ENCODE results near the gene MT1A.
A peak's percentile ranks its signal among the peaks of the same experiment; 100 is the strongest.
"Not testable (repeated sequence)": the region's sequence is repeated elsewhere in the genome, so short reads cannot be mapped to it uniquely, and the experiment has no call there.

MT1A gene

DNA sequence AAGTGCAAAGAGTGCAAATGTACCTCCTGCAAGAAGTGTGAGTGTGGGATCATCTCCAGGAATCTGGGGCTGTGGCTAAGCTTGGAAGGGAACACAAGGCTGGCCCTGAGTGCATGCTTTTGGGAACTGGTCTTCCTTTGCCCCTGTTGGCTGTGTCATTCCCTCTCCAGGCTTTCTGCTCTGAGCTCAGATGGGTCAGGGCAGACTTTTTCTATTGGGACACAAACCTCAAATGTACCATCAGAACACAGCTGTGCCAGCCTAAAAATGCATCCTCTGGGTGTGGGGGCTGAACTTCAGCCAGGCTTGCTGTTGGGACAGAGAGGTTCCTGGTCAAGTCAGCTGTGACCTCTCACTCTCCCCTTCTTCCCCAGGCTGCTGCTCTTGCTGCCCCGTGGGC is 14.1 kb downstream of the MT1A start:
- Histone ChIP-seq H3K36me3 (ENCODE audit: control insufficient read depth, insufficient read depth, low read length) (no peaks in the 10 kb centered on the region), H3K27me3 (ENCODE audit: control insufficient read depth, insufficient read depth, low read length) (peaks cover 3% of the 10 kb centered on the region), H3K27ac (ENCODE audit: low read depth, low read length) (no peak overlapping the region)

DNA sequence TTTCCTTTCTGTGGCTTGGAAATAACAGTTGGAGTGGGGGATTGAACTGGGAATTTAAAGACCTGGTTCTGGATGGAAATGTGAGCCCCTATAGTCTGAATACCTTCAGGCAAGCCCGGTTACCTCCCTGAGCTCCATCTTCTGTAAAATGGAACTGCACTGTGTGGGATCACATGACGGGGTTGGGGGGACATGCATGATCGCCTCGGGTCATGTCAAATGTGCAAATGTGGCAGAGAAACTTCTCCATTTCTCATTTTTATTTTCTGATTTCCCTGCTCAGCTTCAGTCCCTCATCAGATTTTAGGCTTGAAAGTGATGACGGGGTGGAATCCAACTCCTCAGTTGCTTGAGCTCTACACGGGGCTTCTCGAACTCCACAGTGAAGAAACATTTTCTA is 14.8 kb downstream of the MT1A start:
- H3K9ac ChIP-seq (ENCODE audit: low read length): no peak overlapping the region
- no peaks in the 10 kb centered on the region for H3K36me3 ChIP-seq (ENCODE audit: control insufficient read depth, insufficient read depth, low read length)
- no peak overlapping the region for H3K27ac ChIP-seq (ENCODE audit: low read depth, low read length)
- no peak overlapping the region for H3K4me3 ChIP-seq (ENCODE audit: low read length)
- peaks cover 3% of the 10 kb centered on the region for H3K27me3 ChIP-seq (ENCODE audit: control insufficient read depth, insufficient read depth, low read length)
- H3K4me1 ChIP-seq (ENCODE audit: control insufficient read depth, insufficient read depth, low read length): peaks cover 3% of the 10 kb centered on the region

More for the DNA sequence above, 14.1 kb downstream of the MT1A start:
- Histone ChIP-seq H3K9ac (ENCODE audit: low read length) (no peak overlapping the region), H3K4me1 (ENCODE audit: control insufficient read depth, insufficient read depth, low read length) (no peaks in the 10 kb centered on the region), H3K4me3 (ENCODE audit: low read length) (no peak overlapping the region)

DNA sequence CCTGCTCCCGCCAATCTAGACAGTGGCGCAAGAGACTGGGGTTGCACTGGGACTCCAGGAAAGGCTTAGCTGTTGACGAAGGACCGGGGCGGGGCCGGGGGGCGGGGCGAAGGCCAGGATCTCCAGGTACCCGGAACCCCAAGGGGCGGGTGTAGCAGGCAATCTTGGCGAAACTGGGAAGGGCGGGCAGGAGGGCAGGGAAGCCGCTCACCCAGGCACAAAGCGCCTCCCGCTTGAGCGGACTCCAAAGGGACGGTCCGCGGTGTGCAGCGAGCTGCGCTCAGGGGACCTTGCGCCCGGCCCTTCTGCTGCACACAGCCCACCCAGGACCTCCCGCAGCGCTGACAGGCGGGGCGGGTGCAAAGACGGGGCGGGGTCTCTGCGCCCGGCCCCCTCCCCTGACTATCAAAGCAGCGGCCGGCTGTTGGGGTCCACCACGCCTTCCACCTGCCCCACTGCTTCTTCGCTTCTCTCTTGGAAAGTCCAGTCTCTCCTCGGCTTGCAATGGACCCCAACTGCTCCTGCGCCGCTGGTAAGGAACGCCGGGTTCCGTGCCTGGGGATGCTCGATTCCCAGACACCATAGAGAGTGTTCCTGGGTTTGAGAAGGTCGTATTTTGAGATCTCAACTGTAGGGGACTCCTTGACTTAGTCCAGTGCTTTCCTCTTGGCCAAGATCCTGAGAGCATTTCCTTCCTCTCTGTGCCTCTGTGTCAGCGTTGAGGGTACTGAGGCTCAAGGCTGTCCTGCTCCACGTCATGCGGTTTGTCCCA is 19.3 kb downstream of the MT1A start, which contains the start of gene MT1F:
MT1F (plus strand) TSS at position 405 of the 772 bp plus-strand sequence; CDS start at position 505, 100 bp downstream.
- Histone ChIP-seq H3K27me3 (ENCODE audit: control insufficient read depth, insufficient read depth, low read length) (peaks cover 3% of the 10 kb centered on the region), H3K9ac (ENCODE audit: low read length) (peak within 1 kb of the TSS; percentile 33), H3K4me1 (ENCODE audit: control insufficient read depth, insufficient read depth, low read length) (peaks cover 3% of the 10 kb centered on the region), H3K27ac (ENCODE audit: low read depth, low read length) (no peak within 1 kb of the TSS), H3K36me3 (ENCODE audit: control insufficient read depth, insufficient read depth, low read length) (no peaks in the 10 kb centered on the region), H3K4me3 (ENCODE audit: low read length) (peak within 1 kb of the TSS; percentile 60)

DNA sequence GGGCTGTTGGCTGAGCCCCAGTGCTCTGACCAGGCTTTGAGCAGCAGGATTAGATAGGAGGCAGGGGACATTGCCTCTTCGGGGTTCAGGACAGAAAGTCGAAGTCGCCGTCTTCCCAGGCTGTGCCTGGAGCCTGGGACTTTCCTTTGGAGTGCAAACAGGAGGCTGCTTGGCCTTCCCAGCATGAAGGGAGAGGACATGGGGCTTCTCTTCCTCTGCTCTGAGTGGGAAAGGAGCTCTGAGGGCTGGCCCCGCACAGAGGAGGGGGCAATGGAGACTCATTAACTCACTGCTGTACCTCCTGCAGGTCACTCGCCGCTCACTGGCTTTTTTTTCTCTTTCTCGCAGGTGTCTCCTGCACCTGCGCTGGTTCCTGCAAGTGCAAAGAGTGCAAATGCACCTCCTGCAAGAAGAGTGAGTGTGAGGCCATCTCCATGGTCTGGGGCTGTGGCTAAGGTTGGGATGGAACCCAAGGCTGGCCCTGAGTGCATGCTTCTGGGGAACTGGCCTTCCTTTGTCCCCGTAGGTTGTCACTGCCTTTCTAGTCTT is 19.9 kb downstream of the MT1A start:
- H3K36me3 ChIP-seq (ENCODE audit: control insufficient read depth, insufficient read depth, low read length): no peaks in the 10 kb centered on the region
- H3K4me3 ChIP-seq (ENCODE audit: low read length): peak overlapping the region; percentile 60
- no peak overlapping the region for H3K27ac ChIP-seq (ENCODE audit: low read depth, low read length)
- peaks cover 7% of the 10 kb centered on the region for H3K27me3 ChIP-seq (ENCODE audit: control insufficient read depth, insufficient read depth, low read length)
- peak overlapping the region; percentile 33 for H3K9ac ChIP-seq (ENCODE audit: low read length)
- H3K4me1 ChIP-seq (ENCODE audit: control insufficient read depth, insufficient read depth, low read length): peaks cover 3% of the 10 kb centered on the region

DNA sequence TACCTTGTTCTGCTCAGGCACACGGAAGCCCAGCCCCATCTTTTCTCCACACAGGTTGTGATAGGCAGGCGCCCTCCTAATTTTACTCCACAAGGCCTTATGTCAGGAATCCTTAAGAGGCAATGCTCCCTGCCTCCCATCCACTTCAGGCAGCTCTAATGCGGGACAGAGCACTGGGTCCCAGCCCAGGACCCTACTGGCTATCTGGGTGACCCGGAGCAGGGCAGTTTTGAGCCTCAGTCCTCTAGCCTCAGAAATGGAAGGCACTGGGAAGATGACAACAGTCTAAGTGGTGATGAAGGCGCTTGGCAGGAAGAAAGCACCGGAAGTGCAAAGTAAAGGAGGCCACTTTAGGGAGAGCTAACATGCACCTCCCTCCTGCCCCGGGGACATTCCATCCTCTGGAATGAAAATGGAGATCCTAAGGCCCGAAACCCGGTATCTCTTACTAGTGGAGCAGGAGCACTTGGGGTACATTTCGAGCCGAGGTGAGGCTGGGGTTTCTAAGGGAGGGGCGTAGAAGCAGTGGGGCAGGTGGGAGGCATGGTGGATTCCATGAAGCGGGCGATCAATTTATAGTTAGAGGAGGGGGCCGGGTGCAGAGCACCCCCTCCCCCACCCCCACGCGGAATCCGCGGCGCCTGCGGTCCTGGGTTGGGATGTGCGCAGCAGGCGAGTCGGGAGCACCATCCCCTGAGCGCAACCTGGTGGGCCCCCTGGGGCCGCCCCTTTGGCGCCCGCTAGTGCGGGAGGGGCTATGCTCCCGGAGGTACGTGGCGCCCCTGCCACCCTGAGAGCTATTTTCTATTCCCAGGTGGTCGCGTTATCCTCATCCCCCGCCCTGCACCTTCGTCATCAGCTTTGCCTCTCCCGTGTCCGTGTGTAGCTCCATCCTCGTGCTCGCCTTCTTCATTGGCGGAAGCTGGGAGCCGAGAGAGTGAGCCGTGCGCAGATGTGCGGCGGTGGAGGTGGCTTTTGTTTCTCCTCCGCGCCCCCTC is 24.2 kb downstream of the MT1A start:
- H3K27me3 ChIP-seq (ENCODE audit: control insufficient read depth, insufficient read depth, low read length): peaks cover 15% of the 10 kb centered on the region
- H3K36me3 ChIP-seq (ENCODE audit: control insufficient read depth, insufficient read depth, low read length): no peaks in the 10 kb centered on the region
- H3K27ac ChIP-seq (ENCODE audit: low read depth, low read length): no peak overlapping the region
- peaks cover 3% of the 10 kb centered on the region for H3K4me1 ChIP-seq (ENCODE audit: control insufficient read depth, insufficient read depth, low read length)
- no peak overlapping the region for H3K9ac ChIP-seq (ENCODE audit: low read length)
- H3K4me3 ChIP-seq (ENCODE audit: low read length): peak overlapping the region; percentile 27

DNA sequence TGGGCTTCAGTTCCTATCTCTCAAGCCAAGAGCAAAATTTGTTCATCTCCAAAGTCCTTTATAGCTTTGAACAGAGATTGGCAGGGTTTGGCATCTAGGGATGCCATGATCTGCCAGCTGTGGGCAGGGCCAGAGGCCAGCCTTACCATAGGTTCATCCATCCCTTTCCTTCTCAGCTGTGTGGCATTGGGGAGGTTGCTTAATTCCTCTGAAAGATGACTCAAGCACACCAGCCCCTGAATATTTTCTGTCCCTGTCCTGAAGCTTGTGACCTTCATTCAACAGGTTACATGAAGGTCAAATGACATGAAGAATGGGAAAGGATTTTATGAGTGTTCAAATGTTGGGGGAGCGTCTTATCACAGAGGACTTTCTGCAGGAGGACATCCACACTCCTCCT is 26.0 kb downstream of the MT1A start:
- Histone ChIP-seq H3K36me3 (ENCODE audit: control insufficient read depth, insufficient read depth, low read length) (no peaks in the 10 kb centered on the region), H3K27me3 (ENCODE audit: control insufficient read depth, insufficient read depth, low read length) (peaks cover 23% of the 10 kb centered on the region), H3K4me3 (ENCODE audit: low read length) (no peak overlapping the region), H3K9ac (ENCODE audit: low read length) (no peak overlapping the region), H3K4me1 (ENCODE audit: control insufficient read depth, insufficient read depth, low read length) (no peaks in the 10 kb centered on the region), H3K27ac (ENCODE audit: low read depth, low read length) (no peak overlapping the region)

DNA sequence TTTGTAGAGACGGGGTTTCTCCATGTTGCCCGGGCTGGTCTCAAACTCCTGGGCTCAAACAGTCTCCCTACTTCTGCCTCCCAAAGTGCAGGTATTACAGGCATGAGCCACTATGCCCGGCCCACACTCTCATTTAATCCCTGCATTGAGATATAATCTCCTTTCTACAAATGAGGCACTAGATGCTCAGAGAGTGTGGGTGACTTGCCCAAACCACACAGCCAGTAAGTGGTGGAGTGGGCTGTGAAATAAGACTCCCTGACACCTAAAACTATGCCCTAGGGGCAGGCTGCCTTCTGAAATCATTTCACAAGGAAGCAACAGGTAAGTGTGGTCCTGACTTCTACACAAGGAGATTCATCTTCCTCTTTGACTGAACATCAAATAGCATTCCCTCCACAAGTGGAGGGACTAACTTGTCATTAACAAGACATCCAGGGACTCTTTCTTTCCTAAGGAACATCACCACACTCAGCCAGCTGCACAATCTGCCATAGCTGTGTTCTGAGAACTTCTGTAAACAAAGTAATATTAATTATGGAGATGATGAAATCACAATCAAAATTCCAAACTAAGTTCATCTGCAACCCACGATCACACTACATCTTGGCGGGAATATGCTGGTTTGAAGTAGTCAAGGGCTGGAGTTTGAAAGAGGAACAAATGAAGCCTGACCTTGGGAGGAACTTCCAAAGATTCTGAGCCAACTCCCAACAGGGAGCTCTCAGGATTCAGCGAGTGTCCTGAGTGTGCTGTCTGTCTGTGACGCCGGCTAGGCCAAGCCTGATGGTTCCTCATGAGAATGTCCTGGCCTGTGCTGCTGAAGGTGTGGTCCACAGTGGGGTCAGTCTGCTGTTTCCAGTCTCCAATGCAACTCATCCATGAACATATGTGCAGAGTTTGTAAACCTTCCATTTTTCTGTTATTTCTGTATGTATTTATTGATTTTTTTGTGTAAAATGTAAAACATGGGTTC is 27.1 kb downstream of the MT1A start:
- H3K36me3 ChIP-seq (ENCODE audit: control insufficient read depth, insufficient read depth, low read length); H3K27ac ChIP-seq (ENCODE audit: low read depth, low read length); H3K9ac ChIP-seq (ENCODE audit: low read length); H3K4me3 ChIP-seq (ENCODE audit: low read length); H3K4me1 ChIP-seq (ENCODE audit: control insufficient read depth, insufficient read depth, low read length): not testable (repeated sequence)
- H3K27me3 ChIP-seq (ENCODE audit: control insufficient read depth, insufficient read depth, low read length): peaks cover 29% of the 10 kb centered on the region

DNA sequence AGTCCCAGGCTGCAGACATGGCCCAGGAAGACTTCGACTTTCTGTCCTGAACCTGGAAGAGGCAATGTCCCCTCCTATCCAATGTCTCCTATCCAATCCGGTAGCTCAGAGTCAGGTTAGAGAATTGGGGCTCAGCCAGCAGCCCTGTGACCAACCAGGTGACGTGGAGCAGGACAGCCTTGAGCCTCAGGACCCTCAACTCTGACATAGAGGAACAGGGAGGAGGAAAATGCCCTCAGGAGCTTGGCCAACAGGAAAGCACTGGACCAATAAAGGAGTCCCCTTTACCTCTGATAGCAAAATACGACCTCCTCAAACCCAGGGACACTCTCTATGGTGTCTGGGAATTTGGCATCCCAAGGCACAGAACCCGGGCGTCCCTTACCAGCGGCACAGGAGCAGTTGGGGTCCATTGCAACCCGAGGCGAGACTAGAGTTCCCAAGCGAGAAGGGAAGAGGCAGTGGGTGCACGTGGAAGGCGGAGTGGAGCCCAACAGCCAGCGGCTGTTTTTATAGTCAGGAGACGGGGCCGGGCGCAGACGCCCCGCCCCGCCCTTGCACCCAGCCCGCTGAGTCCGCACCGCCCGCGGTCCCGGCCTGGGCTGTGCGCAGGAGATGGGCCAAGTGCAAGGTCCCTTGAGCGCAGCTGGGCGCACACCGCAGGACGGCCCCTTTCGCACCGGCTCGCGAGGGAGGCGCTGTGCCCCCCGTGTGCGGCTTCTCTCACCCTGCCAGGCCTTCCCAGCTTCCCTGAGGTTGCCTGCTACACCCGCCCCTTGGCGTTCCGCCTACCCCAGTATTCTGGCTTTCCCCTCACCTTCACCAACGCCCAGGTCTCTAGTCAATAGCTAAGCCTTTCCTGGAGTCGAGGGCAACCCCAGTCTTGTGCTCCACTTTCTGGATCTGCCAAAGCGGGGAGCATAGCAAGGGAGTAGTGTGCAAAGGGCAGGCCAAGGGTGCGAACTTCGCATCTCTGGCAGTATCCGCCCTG is 29.4 kb downstream of the MT1A start, which contains the start of gene MT1G:
MT1G (minus strand) TSS at position 485 of the 991 bp plus-strand sequence; CDS start at position 413, 72 bp downstream.
- Histone ChIP-seq H3K27me3 (ENCODE audit: control insufficient read depth, insufficient read depth, low read length) (peaks cover 30% of the 10 kb centered on the region), H3K4me3 (ENCODE audit: low read length) (peak within 1 kb of the TSS; percentile 62), H3K36me3 (ENCODE audit: control insufficient read depth, insufficient read depth, low read length) (no peaks in the 10 kb centered on the region), H3K27ac (ENCODE audit: low read depth, low read length) (no peak within 1 kb of the TSS), H3K4me1 (ENCODE audit: control insufficient read depth, insufficient read depth, low read length) (no peaks in the 10 kb centered on the region), H3K9ac (ENCODE audit: low read length) (peak within 1 kb of the TSS; percentile 56)

DNA sequence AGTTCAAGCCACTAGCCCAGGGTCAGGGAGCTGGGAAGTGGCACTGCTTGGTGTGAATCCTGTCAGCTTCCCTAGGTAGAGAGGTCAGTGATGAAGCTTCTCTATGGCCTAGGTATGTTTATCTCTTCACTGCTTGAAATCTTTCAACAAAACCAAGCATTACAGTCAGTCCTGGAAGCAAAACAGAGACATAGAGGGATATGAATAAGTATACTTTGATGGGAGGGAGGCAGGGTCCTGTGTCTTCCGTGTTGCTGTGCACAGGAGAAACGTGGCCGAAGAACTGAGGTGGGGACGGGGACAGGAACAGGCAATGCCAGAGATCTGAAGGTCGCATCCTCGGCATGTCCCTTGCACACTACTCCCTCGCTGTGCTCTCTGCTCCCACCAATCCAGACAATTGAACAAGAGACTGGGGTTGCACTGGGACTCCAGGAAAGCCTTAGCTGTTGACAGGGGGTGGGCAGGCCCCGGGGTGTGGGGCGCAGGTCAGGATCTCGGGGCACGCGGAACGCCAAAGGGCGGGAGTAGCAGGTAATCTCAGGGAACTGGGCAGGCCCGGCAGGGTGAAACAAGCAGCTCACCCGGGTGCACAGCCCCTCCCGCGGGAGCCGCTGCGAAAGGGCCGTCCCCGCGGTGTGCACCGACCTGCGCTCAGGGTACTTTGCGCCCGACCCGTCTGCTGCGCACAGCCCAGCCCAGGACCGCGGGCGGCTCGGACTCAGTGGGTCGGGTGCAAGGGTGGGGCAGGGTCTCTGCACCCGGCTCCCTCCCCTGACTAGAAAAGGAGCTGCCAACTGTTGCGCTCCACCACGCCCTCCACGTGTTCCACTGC is 30.8 kb downstream of the MT1A start, which contains the start of gene MT1H:
MT1H (plus strand) TSS at position 810 of the 835 bp plus-strand sequence. CDS start 71 bp downstream, outside the sequence.
- no peak within 1 kb of the TSS for H3K27ac ChIP-seq (ENCODE audit: low read depth, low read length)
- no peak within 1 kb of the TSS for H3K4me3 ChIP-seq (ENCODE audit: low read length)
- H3K36me3 ChIP-seq (ENCODE audit: control insufficient read depth, insufficient read depth, low read length): no peaks in the 10 kb centered on the region
- no peaks in the 10 kb centered on the region for H3K4me1 ChIP-seq (ENCODE audit: control insufficient read depth, insufficient read depth, low read length)
- H3K9ac ChIP-seq (ENCODE audit: low read length): no peak within 1 kb of the TSS
- peaks cover 28% of the 10 kb centered on the region for H3K27me3 ChIP-seq (ENCODE audit: control insufficient read depth, insufficient read depth, low read length)
